ENCODE data around the gene ABCC3.

Gene ABCC3

DNA sequence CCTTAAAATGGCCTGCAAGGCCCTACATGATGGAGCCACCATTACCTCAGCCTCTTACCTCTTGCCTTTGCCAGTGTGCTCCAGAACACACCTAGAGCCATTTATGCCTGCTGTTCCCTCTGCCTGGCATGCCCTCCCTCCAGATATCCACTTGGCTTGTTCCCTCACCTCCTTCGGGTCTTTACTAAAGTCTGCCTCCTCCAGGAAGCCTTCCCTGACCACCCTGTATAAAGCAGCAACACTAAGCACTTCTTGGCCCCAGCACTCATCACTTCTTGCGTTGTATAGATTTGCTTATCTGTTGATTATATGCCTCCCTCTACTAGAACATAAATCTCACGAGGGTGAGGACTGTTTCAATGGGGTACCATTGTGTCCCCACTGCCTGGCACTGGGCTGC lies 47.8 kb downstream of the ABCC3 start:
- TF ChIP-seq, protein P1, sequence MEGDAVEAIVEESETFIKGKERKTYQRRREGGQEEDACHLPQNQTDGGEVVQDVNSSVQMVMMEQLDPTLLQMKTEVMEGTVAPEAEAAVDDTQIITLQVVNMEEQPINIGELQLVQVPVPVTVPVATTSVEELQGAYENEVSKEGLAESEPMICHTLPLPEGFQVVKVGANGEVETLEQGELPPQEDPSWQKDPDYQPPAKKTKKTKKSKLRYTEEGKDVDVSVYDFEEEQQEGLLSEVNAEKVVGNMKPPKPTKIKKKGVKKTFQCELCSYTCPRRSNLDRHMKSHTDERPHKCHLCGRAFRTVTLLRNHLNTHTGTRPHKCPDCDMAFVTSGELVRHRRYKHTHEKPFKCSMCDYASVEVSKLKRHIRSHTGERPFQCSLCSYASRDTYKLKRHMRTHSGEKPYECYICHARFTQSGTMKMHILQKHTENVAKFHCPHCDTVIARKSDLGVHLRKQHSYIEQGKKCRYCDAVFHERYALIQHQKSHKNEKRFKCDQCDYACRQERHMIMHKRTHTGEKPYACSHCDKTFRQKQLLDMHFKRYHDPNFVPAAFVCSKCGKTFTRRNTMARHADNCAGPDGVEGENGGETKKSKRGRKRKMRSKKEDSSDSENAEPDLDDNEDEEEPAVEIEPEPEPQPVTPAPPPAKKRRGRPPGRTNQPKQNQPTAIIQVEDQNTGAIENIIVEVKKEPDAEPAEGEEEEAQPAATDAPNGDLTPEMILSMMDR (IDR thresholded peaks at IDR 0.05; ENCODE audit: borderline replicate concordance, insufficient read depth, low read depth, low read length), result no peak
- no peak overlapping the region for H3K4me3 ChIP-seq (ENCODE audit: low read depth, low read length)

DNA sequence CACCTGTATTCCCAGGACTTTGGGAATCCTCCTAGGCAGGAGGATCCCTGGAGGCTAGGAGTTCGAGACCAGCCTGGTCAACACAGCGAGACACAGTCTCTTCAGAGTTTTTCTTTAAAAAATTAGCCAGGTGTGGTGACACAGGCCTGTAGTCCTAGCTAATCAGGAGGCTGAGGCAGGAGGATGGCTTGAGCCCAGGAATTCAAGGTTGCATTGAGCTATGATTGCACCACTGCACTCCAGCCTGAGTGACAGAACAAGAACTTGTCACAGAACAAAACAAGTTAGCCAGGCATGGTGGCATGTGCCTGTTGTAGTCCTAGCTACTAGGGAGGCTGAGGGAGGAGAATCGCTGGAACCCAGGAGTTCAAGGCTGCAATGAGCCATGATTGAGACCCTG lies 48.3 kb downstream of the ABCC3 start:
- no peak overlapping the region for H3K4me3 ChIP-seq (ENCODE audit: low read depth, low read length)
- TF ChIP-seq, protein P1 (IDR thresholded peaks at IDR 0.05; ENCODE audit: borderline replicate concordance, insufficient read depth, low read depth, low read length), result no peak

DNA sequence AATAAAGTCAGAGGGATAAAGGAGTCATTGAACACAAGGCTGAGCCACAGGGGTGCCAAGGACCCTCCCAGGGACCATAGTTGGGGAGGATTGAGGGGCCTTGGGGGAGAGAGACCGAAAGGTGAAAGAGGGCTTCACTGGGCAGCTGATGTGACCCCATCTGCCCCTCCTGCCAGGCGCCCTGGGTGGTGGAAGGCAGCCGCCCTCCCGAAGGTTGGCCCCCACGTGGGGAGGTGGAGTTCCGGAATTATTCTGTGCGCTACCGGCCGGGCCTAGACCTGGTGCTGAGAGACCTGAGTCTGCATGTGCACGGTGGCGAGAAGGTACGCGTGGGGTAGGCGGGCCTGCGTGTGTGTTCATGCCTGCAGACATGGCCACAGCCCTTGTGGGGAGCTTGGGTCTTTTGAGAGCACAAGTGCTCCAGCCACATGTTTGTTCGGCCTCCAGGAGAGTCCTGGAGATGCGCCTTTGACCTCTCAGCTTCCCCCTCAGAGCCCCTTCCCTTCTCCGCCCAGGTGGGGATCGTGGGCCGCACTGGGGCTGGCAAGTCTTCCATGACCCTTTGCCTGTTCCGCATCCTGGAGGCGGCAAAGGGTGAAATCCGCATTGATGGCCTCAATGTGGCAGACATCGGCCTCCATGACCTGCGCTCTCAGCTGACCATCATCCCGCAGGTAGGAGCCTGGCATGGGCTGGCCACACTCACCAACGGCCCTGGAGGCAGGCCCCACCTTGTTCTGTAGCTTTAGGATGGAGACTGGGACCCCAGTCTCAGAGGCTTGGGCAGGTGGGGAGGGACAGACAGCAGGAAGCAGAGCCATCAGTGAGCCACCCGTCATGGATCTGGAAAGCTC lies 49.0 kb downstream of the ABCC3 start:
- TF ChIP-seq, protein P1 (IDR thresholded peaks at IDR 0.05; ENCODE audit: borderline replicate concordance, insufficient read depth, low read depth, low read length), result no peak
- no peak overlapping the region for H3K4me3 ChIP-seq (ENCODE audit: low read depth, low read length)

DNA sequence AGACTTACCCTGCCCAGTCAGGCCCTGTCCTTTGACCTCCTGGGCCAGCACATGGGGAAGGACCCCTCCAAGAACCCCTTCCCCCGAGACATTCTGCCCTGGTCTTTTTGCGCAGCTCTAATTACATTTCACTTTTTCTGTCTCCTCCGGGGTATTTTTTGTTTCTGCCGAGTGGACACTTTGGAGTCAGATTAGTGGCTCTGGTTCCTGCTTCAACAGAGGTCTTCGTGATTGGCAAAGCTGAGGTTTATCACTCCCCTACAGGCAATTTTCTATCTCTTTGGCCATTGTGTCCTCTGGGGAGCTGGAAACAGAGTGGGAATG lies 49.6 kb downstream of the ABCC3 start:
- TF ChIP-seq, protein P1 (IDR thresholded peaks at IDR 0.05; ENCODE audit: borderline replicate concordance, insufficient read depth, low read depth, low read length), result no peak
- H3K4me3 ChIP-seq (ENCODE audit: low read depth, low read length), result no peak overlapping the region

DNA sequence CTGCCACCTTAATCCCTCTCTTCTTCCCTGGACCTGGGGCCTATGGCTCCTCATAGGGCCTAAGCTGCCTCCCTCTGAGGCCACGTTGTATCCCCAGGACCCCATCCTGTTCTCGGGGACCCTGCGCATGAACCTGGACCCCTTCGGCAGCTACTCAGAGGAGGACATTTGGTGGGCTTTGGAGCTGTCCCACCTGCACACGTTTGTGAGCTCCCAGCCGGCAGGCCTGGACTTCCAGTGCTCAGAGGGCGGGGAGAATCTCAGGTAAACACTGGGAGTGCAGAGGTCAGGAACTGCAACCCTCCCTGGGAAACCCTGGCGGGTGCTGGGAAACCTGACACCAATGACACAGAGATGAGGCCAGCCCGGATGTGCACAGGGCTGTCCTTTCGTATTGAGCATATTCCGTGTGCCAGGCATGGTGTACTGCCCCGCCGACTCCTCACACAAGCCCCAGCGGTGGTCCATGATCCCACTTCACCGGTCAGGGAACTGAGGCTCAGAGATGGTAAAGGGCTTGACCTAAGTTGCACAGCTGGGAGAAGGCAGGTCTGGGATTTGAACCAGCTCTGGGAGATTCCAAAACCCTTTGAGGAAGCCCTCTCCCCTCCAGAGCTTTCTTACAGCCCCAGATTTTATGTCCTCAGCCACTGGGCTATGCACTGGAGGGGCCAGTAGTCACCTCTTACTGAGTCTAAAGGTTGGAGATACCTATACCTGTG lies 50.1 kb downstream of the ABCC3 start:
- H3K4me3 ChIP-seq (ENCODE audit: low read depth, low read length), result no peak overlapping the region
- TF ChIP-seq, protein P1 (IDR thresholded peaks at IDR 0.05; ENCODE audit: borderline replicate concordance, insufficient read depth, low read depth, low read length), result no peak

DNA sequence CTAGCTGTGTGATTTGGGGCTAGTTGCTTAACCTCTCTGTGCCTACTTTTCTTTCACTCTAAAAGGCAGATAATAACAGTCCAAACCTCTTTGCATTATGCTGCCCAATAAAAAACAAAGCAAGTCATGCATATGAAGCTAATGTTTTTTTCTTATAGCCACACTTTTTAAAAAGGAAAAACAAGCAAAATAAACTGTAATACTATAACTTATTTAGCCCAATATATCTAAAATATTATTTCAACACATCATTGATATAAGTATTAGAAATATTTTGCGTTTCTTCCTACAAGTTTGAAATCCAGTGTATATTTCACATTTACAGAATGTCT lies 50.6 kb downstream of the ABCC3 start:
- no peak overlapping the region for H3K4me3 ChIP-seq (ENCODE audit: low read depth, low read length)
- TF ChIP-seq, protein P1 (IDR thresholded peaks at IDR 0.05; ENCODE audit: borderline replicate concordance, insufficient read depth, low read depth, low read length), result no peak

Measured in GM12875 (cell line).